T47D (cell line): Measurements from ENCODE around the gene RTL1.
A peak's percentile ranks its signal among the peaks of the same experiment; 100 is the strongest.

Source experiments
- DNase-seq, 2 experiments: peaks; one replicate each; pipeline versions ENCODE4 v3.0.0 to v3.0.0-alpha.2; 2011 to 2012; ENCODE audit warnings: low read depth in 1 of 2, low spot score in 1 of 2
- JUND ChIP-seq: IDR thresholded peaks from 2 replicates; pipeline ENCODE4 v1.6.1; 2012; ENCODE audit warnings: low read depth
- in situ Hi-C: cut with HindIII; loops from 2 replicates; pipeline ENCODE4 v1.10.0; 2016; ENCODE audit warnings: low sequenced_read_pairs, low pct_unique_long_range_greater_than_20kb

The RTL1 gene

DNA sequence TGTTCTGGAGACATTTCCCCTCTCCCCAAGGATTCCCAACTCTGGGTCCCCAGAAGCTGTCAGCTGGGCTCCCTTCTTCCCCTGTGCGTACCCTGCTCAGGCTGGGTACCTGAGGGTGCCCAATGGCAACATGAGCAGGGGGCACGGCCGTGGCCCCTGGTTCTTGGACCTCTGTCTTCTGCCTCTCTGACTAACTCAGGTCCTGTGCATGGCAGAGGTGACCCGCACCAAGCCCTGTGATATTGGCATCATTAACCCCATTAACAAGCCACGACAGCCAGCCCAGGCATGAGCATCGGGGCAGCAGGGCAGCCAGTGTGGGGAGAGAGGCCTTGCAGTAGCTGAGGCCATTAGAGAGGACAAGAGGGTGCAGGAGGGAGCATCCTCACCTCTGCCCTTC, 28.4 kb downstream of the RTL1 start:
- in situ Hi-C loops: no loop called here
- no peak for TF ChIP-seq JUND
- DNase-seq: no peak

DNA sequence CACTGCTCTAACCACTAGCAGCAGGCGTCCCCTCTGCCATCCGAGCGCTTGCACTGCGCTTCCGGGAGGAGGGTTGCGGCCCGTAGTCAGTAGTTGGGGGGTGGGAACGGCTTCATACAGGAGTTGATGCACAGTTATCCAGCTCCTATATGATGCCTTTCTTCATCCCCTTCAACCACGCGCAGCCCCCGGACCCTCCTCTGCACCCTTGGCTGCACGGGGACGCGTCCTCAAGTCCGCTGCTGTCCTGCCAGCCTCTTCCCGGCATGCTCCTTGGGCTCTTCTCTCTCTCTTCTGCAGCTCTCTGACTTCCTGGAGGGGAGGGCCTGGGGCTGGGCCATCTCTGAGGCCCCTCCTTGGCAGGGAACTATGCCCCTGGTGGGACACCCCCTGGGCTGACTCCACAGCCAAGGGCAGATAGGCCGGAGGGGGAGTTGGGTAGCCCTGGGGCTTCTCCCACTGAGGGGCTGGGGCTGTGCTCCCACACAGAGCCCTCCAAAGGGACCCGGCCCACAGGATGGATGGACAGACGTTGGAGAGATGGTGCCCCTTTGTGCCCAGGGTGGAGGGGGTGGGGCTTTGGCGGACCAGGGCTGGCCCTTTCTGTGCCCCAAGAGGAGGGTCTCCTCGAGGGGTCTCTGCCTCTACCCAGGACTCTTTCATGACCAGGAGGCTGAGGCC, 29.0 kb downstream of the RTL1 start:
- TF ChIP-seq JUND: no peak
- no peak for DNase-seq
- in situ Hi-C loops: no loop called here

DNA sequence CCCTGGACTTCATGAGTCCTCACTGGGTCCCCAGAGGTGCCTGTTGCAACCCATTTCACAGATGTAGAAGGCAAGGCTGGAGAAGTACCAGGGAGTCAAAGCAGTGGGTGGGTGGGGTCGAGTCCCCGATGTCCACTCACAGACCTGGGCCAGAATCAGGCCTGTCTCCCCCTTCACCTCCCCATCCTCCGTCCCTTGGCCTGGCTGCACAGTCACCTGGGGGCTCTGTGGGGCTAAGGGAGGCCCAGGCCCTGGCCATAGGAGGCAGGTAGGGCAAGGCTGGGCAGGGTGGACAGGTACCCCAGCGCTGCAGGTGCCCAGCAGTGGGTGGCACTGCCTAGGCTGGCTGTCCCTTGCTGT, 29.5 kb downstream of the RTL1 start:
- TF ChIP-seq JUND: no peak
- in situ Hi-C loops: no loop called here
- DNase-seq: no peak

DNA sequence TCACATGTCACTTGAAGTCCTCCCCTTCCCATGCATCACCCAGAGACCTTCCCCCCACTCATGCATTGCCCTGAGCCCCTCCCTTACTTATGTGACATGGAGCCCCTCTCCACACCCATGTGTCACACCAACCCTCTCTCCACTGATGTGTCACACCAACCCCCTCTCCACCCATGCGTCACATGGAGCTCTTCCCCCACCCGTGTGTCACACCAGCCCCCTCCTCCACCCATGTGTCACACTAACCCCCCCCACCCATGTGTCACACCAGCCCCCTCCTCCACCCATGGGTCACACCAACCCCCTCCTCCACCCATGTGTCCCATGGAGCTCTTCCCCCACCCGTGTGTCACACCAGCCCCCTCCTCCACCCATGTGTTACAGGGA, 30.4 kb downstream of the RTL1 start:
- in situ Hi-C loops: no loop called here
- no peak for TF ChIP-seq JUND
- no peak for DNase-seq

GRCh38 chr14:100872259-100873095, 31.0 kb downstream of the RTL1 start:
- no peak for TF ChIP-seq JUND
- DNase-seq: no peak
- in situ Hi-C loops: no loop called here

DNA sequence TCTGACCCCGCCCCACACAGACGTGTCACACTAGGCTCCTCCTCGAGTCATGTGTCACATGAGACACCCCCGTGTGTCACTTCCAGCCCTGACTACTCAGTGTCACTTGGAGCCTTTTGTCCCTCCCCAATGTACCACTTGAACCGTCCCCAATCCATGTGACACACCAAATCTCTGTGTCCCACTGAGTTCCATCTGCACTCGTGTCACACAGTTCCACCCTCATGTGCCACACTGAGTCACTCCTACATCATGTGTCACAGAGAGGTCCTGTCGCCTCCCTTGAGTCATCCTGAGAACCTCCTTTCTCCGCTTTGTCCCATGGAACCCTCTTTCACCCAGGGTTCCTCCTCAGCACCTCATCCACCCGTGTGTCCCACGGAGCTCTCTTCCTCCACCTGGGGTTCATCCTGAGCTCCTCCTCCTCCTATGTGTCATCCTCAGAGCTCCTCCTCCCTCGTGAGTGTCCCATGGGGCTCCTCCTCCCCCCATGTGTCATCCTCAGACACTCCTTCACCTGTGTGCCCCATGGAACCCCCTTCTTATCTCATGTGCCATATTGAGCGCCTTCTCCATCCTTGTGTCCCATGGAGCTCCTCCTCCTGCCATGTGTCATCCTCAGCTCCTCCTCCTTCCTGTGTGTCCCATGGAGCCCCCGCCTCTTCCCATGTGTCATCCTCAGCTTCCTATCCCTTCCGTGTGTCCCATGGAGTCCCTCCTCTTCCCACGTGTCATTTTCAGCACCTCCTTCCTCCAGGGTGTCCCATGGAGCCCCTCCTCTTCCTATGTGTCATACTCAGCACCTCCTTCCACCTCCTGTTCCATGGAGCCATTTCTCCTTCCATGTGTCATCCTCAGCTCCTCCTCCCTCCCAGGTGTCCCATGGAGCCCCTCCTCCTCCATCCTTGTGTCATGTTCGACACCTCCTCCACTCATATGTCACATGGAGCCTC, 32.0 kb downstream of the RTL1 start:
- in situ Hi-C loops: no loop called here
- no peak for TF ChIP-seq JUND
- DNase-seq: peak in 1 of 2 experiments; percentile 34

- no peak for TF ChIP-seq JUND
- in situ Hi-C loops: no loop called here
- no peak for DNase-seq
Observed at GRCh38 chr14:100868621-100869370, 34.7 kb downstream of the RTL1 start.

DNA sequence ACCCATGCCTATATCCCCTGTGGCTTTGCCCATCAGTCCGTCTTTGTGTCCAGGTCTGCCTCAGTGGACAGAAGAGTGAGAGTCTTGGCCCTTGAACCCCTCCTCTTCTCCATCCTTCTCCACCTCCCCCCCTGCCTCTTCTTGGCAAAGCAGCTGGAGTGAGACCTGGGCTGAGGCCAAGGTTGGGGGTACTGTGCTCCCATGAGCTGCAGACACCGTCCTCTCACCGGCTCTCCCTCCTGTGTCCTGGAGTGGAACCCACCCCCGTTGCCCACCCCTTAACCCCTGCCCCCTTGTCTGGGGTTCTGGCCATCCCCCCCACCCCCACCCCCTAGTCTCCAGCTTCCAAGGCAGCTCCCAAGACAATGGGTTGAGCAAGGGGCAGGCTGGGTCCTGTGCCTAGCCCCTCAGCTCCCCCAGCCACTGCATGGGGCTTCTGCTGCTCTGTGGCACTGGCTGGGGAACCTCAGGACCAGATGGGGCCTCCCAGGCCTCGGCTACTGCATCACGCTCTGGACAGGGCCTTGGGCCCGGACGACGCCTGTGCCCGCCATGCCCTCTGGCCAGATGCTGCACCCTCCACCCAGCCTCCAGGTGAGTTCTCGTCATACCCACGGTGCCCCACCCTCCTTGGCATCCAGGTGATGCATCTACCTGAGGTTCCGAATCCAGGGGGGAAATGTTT, 35.7 kb downstream of the RTL1 start:
- in situ Hi-C loops: no loop called here
- DNase-seq: no peak
- no peak for TF ChIP-seq JUND

DNA sequence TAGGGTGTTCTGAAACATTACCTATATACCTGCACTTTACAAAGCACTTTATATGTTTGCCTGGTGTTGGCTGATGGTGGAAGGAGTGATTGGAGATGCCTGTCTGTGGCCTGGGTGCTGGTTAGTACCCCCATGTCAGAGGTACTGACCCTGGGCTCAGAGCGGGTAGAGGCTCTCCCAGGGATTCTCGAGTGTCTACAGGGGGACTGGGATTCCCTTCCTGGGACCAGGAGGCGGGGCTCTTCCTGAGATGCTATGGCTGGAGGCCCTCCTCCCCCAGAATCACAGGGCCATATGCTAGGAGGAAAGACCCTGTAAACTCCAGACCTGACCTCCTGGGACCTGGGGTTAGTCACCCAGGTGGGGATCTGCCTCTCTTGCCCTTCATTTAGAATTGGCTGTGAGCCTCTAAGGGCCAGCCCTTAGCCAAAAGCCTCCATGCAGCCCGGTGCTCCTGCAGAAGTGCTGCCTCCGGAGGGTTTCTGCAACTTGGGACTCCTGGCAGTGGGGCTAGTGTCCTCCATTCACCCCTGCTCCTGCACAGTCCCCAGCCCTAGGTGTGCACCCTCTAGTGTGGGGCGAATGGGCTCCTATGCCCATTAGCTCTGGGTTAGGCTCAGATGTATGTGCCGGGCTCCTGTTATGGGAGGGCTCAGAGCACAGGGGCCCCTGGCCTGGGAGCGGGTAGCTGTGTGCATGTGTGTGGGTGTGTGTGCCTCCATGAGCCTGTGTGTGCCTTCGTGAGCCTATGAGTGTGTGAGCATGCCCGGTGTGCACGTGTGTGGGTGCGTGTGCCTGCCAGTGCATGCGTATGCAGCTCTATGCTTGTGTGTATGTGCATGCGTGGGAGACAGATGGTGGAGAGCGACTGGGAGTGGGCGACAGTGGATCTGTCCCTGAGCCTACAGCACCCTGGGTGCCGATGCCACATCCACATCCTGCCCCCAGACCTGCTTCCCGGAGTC, 36.6 kb downstream of the RTL1 start:
- TF ChIP-seq JUND: no peak
- no peak for DNase-seq
- in situ Hi-C loops: no loop called here

DNA sequence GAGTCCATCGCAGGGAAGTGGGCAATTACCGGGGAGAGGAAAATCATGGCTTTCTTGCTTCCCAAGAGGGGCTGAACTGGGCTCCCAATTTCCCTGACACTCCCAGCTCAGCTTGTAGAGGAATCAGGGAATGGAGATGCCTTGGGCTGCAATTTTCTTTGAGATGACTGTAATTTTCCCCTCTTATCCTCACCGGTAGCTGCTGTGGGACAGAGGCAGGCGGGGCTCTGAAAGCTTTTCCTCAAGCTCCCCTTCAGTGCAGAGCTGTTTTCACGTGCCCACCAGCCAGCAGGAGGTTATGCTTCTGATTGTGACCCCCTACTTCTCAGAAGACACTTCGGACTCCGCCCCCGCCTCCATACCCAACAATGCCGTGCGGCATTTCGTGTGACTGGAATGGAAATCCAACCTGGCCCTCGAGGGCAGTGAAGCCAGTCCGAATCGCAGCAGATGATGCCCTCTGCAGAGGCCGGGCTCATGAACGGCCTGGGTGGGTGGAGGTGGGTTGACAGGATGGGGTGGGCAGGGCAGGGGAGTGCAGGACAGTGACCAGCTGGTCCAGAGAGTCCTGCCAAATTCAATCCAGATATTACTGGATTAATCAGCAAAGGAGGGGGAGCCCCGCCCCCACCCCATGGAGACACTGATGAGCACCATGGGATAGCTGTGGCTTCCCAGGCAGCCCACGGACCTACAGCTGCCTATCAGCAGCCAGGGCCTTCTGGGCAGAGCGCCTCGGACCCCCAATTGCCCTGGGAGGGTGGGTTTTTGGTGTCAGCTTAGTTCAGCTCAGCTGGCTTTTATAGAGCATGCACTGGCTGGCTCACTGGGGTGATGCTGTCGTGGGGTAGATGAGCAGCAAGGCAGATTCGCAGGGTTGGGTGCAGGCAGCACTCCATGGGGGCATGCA, 37.6 kb downstream of the RTL1 start:
- in situ Hi-C loops: no loop called here
- no peak for DNase-seq
- no peak for TF ChIP-seq JUND
